ENCODE measurements around the gene NPTX1. TPM values are rescaled to one million over a fixed set of nuclear protein-coding genes. Genes with fewer than 3 reads are reported as not detected.

Gene NPTX1
- total and polyA plus RNA-seq, 9 of the 15 experiments (the other 6 are each of a cell fraction or from before 2014, with no cell fraction given) = 0.04 TPM; not detected in 8

DNA sequence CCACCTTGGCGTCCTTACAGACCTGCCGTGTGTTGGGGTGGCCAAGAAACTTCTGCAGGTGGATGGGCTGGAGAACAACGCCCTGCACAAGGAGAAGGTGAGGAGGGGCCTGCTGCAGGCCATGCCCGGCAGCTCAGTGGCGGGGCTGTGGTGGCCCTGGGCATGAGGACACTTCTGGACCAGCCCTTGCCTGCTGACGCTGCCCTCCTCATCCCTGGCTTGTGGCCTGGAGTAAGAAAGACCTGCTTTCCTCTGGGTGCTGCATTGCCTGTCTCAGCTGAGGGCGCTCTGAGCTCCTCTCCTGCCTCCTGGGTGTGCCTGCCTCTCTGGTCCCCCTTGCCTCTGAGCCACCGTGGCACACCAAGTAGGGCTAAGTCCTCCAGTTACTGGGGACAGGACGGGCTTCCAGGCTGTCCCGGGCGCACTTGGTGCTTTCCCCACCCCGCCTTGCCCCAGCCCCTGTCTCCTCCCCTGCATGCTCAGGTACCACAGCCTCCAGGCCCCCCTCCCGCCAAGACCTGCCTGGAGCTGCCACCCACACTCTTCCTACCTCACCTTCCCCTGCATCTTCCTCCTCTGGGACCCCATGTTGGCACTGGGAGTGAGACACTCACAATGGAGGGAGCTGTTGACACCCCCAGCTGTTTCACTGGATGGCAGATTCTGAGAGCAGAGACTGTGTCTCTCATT, 52.7 kb downstream of the NPTX1 start:
- ChIA-PET CTCF (ENCODE audit: low intra/inter-chr PET ratio) (no interaction called here), POLR2A (interaction anchor here (0.5 to 1.1 kb wide), 4 partner anchors 82 to 612 kb away, joined by 3 to 6 read pairs (median 4); partner anchors contain the start of gene BAIAP2)
- WGBS (ENCODE audit: insufficient coverage, low coverage, missing lambda C conversion rate) = 0% methylated on average over 8 of the region's 13 CpGs
- Histone ChIP-seq H3K4me3 (no peak overlapping the region), H3K9me1 (ENCODE audit: control insufficient read depth, insufficient read depth, low read length) (no peaks in the 10 kb centered on the region), H3K4me1 (replicated peaks in 1 of 2; ENCODE audit: control insufficient read depth in 2 of 2, insufficient read depth in 2 of 2, low read length in 2 of 2) (peaks cover 0 to 35% of the 10 kb centered on the region in 2 experiments; a peak in 2 of 5 replicates), H4K20me1 (replicated peaks; ENCODE audit: control insufficient read depth, insufficient read depth, low read length) (peaks cover 28% of the 10 kb centered on the region), H3K27ac (ENCODE audit: extremely low read depth, low read depth, low read length) (no peak overlapping the region), H3K9ac (ENCODE audit: insufficient read depth in 1 of 2, low read depth in 2 of 2, low read length in 2 of 2) (no peak overlapping the region), H3K4me2 (ENCODE audit: insufficient read depth, low read length) (no peak overlapping the region), H3K27me3 (ENCODE audit: control insufficient read depth in 2 of 2, insufficient read depth in 2 of 2, low read length in 2 of 2) (peaks cover 17 to 63% of the 10 kb centered on the region in 2 experiments; a peak in 4 of 5 replicates), H3K9me3 (replicated peaks; ENCODE audit: control insufficient read depth, insufficient read depth, low read depth, low read length) (no peaks in the 10 kb centered on the region), H3K36me3 (ENCODE audit: control insufficient read depth, insufficient read depth, low read length) (no peaks in the 10 kb centered on the region), H3K79me2 (ENCODE audit: control insufficient read depth, insufficient read depth, low read length) (no peaks in the 10 kb centered on the region), H2AFZ (ENCODE audit: low read depth, low read length) (no peak overlapping the region)
- in situ Hi-C loops (cut with MboI) (no loop called here), intact Hi-C loops (cut with micrococcal nuclease) (no loop called here)
- ATAC-seq = no peak
- no peak for FAIRE-seq
- DNase-seq (ENCODE audit: extremely low read depth in 1 of 4, low spot score in 3 of 4) = no peak
- no TSS peak for BruUV-seq (replicated peaks)
- TF ChIP-seq, protein P1, sequence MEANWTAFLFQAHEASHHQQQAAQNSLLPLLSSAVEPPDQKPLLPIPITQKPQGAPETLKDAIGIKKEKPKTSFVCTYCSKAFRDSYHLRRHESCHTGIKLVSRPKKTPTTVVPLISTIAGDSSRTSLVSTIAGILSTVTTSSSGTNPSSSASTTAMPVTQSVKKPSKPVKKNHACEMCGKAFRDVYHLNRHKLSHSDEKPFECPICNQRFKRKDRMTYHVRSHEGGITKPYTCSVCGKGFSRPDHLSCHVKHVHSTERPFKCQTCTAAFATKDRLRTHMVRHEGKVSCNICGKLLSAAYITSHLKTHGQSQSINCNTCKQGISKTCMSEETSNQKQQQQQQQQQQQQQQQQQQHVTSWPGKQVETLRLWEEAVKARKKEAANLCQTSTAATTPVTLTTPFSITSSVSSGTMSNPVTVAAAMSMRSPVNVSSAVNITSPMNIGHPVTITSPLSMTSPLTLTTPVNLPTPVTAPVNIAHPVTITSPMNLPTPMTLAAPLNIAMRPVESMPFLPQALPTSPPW (CRISPR knock-in tag; IDR thresholded peaks at IDR 0.05) = no peak
- TF ChIP-seq, protein P2, sequence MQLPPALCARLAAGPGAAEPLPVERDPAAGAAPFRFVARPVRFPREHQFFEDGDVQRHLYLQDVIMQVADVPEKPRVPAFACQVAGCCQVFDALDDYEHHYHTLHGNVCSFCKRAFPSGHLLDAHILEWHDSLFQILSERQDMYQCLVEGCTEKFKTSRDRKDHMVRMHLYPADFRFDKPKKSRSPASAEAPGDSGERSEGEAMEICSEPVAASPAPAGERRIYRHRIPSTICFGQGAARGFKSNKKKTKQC (CRISPR knock-in tag; IDR thresholded peaks at IDR 0.05) = no peak
- TF ChIP-seq MED1 (CRISPR knock-in tag; IDR thresholded peaks at IDR 0.05; ENCODE audit: borderline replicate concordance) (no peak), ZBTB33 (CRISPR knock-in tag; IDR thresholded peaks at IDR 0.05) (no peak), ZHX1 (conservative IDR thresholded peaks at IDR 0.05; ENCODE audit: low read length) (no peak), FOXA3 (CRISPR knock-in tag; conservative IDR thresholded peaks at IDR 0.05 in 1 of 2, IDR thresholded peaks at IDR 0.05 in 1 of 2) (no peak), NFRKB (IDR thresholded peaks at IDR 0.05; ENCODE audit: low read depth) (no peak), XRCC4 (IDR thresholded peaks at IDR 0.05; ENCODE audit: extremely low read depth, insufficient read depth, insufficient read length) (no peak), HDAC1 (IDR thresholded peaks at IDR 0.05) (no peak), SMARCA5 (IDR thresholded peaks at IDR 0.05) (no peak)
- TF ChIP-seq, protein P3, sequence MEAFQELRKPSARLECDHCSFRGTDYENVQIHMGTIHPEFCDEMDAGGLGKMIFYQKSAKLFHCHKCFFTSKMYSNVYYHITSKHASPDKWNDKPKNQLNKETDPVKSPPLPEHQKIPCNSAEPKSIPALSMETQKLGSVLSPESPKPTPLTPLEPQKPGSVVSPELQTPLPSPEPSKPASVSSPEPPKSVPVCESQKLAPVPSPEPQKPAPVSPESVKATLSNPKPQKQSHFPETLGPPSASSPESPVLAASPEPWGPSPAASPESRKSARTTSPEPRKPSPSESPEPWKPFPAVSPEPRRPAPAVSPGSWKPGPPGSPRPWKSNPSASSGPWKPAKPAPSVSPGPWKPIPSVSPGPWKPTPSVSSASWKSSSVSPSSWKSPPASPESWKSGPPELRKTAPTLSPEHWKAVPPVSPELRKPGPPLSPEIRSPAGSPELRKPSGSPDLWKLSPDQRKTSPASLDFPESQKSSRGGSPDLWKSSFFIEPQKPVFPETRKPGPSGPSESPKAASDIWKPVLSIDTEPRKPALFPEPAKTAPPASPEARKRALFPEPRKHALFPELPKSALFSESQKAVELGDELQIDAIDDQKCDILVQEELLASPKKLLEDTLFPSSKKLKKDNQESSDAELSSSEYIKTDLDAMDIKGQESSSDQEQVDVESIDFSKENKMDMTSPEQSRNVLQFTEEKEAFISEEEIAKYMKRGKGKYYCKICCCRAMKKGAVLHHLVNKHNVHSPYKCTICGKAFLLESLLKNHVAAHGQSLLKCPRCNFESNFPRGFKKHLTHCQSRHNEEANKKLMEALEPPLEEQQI (IDR thresholded peaks at IDR 0.05) = no peak
